GM21786 (cell line): ENCODE data around the gene GHR.

Source experiments
- ATAC-seq: cut with Tn5 transposase; IDR thresholded peaks from one replicate; pipeline ENCODE4 v1.9.1; 2021; ENCODE audit not compliant: unreplicated experiment

The GHR gene

DNA sequence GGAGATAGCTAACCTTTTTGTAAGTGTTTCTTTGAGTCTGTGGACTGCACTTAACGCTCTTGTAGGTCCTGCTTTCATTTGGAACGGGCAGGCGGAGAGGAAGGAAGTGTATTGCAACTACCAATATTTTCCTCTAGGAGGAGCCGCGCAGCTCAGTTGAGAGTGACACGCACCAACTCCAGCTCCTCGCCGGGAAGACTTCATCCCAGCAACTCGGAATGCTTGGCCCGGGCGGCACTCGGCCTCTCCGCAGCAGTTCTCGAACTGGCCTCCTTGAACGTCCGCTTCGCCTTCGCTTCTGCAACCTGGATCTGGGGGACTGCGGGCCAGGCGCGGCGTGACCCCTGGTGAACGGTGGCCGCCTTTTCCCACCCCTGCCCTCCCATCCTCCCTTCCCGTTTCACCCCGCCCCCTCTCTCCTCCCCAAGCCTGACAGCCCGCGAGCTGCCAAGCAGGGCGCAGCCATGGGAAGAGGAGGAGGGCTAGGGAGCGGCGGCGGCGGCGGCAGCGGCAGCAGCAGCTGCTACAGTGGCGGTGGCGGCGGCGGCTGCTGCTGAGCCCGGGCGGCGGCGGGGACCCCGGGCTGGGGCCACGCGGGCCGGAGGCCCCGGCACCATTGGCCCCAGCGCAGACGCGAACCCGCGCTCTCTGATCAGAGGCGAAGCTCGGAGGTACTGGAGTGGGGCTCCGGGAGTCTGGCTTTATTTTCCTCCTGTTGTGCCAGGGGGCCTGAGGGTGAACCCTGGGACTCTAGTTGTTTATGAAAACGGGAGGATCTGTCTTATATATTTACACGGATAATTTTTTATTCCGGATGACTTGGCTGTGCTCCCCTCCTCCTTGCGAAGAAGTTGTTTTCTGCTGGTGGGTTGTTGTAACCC lies at the start of gene GHR:
TSS of gene GHR (plus strand) at position 155 of the 881 bp plus-strand sequence. CDS start 142,436 bp downstream, outside the sequence.
- peak; percentile 82 for ATAC-seq

DNA sequence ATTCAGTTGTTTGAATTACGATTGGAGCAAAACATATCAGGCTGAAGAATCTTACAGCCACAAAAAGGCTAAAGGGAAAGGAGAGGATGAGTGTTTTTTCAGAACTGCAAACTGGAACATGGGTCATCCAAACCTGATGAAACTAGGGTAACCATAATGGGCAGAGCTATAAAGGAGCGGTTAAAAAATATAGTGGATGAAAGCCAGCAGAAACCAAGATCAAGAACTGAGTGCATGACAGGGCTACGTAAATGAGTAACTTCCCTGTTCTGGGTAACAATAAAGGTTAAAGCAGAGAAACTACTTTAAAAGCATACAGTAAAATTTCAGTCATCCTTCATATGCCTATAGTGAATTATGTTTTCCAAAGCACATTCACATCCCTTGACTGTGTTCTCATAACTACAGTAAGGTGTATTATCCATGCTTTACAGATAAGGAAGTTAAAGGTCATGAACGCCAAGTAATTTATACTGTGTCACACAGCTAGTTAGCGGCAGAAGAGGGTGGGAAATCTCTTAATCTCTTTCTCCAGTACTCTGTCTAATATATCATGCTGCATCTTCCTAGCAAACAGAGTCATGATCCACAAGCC lies 48.5 kb upstream of the GHR start:
- no peak for ATAC-seq

DNA sequence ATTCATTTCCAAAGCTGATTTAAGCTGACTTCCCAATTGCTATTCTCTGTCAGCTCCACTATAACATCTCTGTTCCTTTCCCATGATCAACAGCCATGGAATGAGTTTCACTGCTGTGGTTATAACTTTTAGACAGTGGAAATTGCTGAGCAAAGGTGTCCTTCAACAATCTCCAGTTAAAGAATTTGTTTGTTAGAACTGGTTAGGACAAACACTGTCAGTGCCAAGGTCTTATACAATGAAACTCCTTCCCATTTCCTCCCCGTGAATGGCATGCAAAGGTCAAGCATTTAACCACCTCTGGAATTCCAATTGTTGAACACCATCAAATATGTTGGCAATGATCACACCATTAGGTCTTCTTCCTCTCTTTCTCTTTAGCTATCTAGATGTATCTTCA lies 45.7 kb upstream of the GHR start:
- no peak for ATAC-seq

DNA sequence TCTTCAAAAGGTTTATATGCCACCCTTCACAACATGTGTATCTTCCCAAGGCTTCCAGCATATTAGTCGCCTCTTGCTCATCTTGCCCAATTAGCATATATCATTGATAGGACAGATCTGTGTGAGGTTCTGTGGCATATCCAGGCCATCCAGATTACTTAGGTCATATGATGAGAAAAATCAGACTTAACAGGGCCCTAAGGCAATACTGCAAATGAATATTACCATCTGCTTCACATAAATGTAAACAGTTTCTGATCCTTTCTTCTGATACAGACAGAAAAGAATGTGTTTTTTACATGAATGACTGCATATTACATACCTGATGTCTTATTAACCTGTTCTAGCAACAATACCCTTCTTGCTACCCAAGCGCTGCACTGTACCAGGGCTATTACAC lies 41.3 kb upstream of the GHR start:
- no peak for ATAC-seq

DNA sequence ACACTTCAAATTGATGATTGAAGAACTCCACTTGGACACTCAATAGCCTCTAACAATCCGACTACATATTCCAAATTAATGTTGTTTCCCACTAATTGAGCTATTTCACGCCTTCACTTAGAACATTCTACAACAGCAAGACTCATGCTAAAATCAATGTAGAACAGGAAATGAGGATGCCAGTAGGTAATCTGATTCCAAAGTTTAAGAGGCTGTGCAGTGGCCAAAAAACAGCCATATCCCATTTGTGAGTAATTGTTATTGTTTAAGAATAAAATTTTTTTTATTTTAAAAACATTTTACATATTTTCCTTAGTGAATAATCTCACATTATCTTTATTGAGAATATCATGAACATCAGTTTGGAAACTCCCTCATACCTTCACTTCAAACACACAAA lies 35.7 kb upstream of the GHR start:
- ATAC-seq = no peak

DNA sequence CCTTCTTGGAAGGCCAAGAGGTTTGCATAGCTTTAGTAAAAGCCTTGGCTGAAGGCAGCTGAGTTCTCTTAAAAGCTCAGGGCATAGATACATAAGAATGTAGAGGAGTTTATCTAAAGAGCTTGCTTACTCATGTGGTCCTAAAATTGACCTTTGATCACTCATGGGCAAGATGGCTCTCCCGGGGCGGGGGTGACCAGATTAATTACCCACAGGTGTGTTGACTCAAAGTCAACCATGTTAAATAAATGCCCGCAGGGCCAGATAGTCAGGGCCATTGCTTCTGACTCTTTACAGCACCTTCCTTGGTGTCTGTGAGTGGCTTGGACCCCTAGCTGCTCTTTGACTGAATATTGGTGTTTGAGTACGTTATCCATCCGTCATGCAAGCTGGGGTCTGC lies 33.1 kb upstream of the GHR start:
- ATAC-seq = no peak

DNA sequence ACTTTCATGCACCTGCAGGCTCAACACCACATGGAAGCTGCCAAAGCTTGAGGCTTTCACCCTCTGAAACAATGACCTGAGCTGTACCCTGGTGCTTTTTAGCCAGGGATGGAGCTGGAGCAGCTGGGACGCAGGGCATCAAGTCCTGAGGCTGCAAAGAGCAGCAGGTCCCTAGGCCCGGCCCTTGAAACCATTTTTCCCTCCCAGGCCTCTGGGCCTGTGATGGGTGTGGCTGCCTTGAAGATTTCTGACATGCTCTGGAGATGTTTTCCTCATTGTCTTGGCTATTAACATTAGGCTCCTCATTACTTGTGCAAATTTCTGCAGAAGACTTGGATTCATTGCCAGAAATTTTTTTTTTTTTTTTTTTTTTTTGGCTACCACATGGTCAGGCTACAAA lies 30.3 kb upstream of the GHR start:
- ATAC-seq = no peak

DNA sequence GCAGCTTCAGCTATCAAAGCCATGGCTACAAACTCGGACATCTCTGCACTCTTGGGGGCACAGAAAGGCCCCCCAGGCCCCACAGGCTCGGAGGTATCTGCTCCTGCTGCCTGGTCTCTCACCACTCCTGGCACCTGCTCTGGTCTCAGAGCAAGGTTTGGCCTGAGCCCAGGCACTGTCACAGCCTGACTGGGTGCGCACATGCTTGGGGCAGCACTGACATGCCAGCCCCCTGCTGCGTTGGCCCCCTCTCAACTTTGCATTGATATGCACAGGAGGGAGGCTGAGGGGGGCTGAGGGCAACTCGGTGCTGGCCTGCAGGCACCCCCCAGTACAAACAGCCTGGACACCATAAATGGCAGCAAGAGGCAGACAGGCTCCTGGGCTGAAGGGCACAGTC lies 27.1 kb upstream of the GHR start:
- ATAC-seq = no peak

DNA sequence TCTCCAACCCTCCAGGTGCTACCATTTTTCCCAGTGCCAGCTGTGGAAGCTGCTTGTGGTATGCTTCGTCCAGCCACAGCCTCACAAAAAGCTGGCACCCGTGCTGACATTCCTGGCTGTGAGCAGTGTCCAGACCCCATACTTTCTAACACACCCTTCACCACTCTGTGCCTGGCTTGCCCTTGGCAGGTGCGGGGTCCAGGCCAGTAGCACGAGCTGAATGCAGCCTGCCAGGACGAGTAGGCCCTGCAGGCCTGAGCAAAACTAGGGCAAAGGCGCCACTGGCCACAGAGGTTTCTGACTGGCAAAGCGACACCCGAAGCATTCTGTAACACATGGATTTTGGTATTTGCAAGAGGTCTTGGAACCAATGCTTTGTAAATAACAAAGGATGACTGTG lies 26.0 kb upstream of the GHR start:
- ATAC-seq = no peak

DNA sequence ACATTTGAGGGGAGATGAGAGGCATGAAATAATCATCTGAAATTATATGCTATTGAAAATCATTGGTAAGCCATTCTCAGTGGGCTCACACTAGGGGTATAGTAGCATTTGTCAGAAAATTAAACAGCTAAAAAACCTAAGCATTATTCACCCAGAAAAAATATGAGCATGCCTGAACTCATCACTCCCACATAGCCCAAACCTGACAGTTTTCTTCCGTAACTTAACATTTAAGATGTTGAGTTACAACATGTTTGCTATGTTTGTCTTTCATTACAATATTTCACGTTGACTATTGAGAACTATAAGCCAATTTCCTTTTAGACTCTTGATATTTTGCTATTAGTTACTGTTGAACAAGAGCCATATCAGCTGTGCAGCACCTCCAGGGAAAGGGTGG lies 23.5 kb upstream of the GHR start:
- no peak for ATAC-seq

DNA sequence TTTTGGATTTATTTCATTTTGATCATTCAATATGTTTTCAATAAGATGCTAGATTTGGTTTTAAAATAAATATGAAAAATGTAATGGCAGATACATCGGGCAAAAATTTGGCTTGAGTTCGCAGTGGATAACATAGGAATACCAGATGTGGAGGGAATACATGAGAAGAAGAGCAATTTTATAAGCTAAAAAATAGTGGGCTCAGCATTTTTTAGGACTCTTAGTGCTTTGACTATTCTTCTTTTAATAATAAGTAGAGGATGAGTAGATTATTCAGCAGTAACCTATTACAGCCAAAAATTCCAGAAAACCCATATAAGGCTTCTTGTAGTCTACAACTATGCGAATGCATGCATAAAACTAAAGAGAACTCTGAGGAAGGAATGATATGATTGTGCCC lies 22.8 kb upstream of the GHR start:
- no peak for ATAC-seq

DNA sequence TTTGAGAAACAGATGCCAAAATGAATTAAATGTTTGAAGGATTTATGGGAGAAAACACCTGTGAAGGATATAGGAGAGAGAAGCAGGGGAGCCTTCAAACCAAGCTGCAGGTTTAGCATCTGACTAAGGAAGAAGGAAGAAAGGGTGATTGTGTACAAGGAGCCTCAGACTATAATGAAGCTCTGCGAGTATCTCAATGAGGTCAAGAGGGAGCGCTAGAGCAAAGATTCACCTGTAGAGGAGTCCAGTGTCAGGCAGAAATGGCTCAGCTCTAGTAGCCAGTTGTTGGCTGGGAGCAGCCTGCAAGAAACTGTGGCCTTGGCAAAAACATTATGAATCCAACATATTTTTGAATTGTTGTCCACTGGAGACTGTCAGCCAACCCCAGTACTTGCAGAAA lies 20.0 kb upstream of the GHR start:
- ATAC-seq = no peak

DNA sequence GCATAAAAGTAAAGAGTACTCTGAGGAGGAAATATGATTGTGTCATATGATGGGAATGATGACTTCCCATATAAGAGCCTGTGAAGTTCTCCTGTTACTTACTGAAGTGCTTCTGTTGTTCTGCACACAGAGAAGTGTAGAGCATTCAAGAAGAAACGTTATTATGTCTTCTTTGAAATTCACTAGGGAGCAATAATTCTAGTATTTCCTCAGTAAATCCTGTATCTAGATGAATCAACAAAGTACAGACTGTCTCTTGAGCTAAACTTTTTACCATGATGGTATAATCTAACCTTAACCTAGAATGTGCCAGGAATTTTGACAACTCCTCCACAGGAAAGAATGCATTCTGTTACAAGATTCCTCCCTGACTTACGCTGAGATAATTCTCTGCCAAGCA lies 18.9 kb upstream of the GHR start:
- no peak for ATAC-seq

DNA sequence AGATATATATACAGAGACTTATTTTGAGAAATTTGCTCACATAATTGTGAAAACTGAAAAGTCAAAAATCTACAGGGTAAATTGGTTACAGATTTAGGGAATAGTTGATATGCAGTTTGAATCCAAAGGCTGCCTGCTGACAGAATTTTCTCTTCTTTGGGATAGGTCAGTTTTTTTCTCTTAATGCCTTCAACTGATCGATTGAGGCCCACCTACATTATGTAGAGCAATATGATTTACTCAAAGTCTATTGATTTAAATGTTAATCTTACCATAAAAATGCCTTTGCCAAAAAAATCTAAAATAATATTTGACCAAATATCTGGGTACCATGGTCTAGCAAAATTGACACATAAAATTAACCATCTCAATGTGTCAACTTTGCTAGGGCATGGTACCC lies 3.9 kb upstream of the GHR start:
- no peak for ATAC-seq

DNA sequence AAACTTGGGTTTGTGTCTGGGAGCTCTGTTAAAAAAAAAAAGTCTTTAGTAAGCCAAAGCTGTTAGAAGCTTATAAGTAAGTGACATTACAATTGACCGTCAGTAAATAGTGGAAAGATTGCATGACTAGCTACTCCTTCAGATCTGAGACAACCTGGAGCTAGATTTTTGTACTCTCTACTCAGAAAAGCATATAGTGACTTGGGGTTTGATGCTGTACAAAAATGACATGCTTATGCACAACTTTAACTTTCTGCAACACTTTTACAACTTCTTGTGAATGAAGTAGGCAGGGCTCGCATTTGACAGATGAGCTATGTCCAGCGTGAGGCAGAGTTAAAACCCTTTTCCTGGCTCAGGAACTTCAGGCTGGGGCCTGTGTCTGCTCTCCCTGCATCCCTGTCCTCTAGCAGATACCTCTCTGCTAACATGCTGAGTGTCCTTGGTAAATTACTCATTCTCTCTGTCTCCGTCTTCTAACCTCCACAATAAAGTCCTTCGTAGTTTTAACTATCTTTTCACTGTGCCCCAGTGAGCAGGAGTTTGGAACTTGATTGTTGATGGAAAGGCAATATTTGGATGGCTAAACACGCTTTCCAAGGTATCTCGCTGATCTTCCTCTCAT lies 471 bp upstream of the GHR start:
- no peak for ATAC-seq

DNA sequence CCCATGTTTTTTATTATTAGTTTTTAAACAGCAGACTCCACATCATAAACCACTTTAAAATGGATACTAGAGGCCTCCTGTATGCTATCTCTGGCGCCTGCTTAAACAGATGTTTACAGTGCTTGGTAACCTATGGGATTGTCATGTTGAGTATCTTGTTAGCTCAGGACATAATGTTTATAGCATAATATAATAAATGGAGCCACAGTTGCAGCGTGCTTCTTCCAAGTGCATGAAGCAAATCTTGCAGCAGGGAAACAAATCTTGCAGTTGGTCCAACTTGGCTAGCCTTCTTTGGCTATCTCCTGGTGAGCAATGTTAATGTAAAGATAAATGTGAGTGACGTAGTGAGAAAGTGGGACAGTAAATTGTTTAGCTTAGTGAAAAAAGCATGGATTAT lies 2.8 kb downstream of the GHR start:
- no peak for ATAC-seq

DNA sequence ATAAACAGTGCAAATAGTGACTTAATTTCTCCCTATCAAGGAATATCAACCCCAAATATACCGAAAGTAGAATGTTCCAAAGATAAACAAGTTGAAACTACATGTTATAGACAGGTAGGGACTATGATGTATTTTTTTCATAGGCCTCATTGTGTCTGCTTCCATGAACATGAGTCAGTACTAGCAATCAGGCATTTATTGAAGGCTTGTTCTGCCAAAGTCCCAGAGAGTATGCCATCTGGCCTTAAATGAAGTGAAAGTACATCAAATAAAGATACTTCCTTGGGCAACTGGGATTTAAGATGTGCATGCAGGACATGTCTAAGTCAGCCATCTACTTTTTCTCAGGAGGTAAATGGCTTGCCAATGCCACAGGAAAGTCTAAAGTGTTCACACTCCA lies 6.5 kb downstream of the GHR start:
- no peak for ATAC-seq

DNA sequence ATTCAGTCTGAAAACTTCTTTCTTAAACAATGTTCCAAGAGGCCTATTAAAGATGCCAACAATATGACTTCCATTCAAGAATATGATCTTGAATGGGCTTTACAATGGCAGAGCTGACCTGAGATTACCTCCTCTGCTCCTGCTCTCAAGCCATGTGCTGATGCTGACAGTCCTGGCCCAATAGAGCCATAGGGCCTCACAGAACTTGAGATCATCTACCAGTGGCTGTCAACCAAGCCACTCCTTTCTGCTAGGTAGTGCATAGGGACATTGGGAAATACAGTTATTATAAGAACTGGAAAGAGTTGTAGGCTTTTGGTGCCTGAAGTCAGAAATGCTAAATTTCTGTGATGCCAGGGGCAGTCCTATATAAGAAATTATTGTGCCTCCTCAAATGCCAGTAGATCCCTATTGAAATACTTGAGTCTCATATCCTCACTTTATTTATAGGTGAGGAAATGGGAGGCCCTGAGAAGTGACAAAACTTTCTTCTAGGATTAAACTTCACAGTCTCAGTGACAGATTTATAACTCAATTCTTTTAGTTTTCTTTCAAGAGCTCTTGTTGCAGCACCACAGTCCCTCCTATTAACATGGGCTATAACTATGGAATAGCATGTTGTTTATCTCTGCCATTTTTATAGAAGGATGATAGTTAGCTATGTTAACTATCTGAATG lies 10.9 kb downstream of the GHR start:
- ATAC-seq = no peak

DNA sequence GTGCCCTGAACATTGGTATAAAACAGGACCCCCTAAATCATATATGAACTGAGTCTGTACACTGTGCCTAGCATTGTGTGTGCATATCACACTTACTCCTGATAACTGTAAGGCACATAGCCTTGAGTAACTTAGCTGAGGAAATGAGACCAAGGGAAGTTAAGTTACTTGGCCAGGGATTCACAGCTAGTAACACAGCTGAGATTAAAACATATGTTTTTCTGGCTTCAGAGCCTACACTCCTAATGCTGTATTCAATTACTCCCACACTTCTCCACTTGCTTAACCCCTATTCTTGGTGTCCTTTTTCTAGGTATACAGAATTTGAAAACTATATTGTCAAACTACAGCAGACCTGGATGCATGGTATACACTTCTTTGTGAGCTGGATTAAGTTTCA lies 12.8 kb downstream of the GHR start:
- ATAC-seq = no peak

DNA sequence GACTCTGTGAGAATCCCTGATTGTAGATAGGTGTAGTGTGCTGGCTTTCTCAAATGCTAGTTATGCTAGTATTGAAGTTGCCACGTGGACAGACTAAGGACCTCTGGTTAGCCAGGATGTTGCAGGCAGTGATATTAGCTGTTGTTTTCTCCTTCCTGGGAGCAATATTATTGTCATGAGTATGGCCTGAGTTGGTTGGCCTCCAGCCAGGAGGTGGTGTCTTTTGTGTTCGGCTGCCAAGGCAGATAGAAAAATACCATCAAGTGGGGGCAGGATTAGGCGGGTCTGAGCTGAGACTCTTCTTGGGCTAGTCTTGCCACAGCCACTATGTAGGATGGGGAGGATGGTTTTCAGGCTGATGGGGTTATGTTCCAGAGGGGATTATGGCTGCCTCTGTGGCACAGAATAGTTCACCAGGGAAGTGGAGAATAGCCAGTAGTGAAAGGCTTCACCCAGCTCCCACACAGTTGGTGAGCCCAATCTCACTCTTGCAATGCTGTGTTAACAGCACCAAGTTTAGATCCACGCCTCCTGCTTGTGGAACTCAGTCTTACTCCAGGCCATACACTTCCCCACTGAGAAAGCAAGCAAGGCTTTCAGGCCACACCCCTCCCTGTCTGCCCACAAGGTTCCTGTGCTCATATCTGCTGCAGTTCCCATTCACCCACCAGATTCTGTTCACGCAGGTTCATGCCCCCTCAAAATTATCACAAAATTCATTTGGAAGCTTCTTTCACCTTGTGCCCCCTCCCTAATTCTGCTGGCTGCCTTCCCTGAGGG lies 31.2 kb downstream of the GHR start:
- no peak for ATAC-seq

DNA sequence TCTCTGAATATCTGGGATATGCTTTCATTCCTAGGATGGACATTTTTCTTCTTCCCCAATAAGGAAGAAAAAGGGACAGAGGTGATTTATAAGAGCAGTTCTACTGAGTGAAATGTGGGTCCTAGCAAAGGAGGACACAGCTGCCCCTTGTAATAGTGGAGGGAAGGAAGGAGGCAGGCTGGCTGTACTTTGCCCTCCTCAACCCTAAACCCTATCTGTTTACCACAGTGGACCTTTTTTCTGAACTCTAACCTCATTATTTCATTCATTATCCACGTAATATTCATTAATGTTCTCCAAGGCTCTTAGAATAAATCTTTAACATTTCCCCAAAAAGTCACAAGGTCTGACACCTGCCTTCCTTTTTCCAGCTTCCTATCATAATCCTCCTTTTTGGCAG lies 37.8 kb downstream of the GHR start:
- no peak for ATAC-seq
